ENCODE data around the gene TXNDC2. TPM values are rescaled to one million over a fixed set of nuclear protein-coding genes. Genes with fewer than 3 reads are reported as not detected.

The TXNDC2 gene
- total and polyA plus RNA-seq, 4 donors = under 0.01 to 0.09 TPM; not detected in 2

DNA sequence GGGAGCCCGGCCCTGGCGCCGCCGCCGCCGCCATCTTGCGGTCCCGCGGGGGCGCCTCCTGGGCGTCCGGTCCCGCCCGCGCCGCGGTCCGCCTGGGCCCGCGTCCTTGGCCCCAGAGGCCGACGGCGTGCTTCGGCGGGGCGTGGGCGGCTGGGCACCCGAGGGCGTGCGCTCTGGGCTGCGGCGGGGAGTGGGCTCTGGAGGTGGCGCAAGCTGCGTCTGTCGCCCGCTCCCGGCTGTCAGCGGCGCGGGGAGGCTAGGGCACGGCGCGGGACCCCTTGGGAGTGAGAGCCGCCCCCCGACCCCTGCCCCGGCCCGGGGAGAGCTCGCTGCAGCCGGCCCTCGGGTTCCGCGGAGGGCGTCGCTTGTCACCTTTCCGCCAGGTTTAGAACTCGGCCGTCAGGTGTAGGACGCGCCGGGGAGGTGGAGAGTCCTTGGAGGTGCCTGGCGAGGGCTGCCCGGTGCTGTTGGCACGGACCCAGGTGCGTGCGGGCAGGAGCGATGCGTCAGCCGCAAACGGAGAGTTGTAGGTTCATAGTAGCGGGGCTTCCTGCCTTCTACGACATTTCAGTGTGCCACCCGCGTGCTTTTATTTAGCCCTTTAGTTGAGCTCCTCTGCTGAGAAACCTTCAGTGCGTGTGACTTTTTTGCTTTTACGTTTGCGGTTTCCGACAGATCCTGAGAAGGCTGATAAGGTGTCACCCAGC lies 29.0 kb downstream of the TXNDC2 start:
- peak overlapping the region; percentile 85 to 99 (median 93) for H3K4me3 ChIP-seq (ENCODE audit: low read depth in 1 of 3, low read length in 3 of 3)
- no peaks in the 10 kb centered on the region for H3K36me3 ChIP-seq (ENCODE audit: control insufficient read depth in 4 of 4, insufficient read depth in 3 of 4, low read depth in 1 of 4, low read length in 3 of 4)
- peak; percentile 16 for TF ChIP-seq YY1 (IDR thresholded peaks at IDR 0.05)
- no peak for TF ChIP-seq TAF1 (conservative IDR thresholded peaks at IDR 0.05)
- peak overlapping the region; percentile 100 for H3K27ac ChIP-seq (ENCODE audit: low read depth in 1 of 2, low read length in 2 of 2)
- no peaks in the 10 kb centered on the region for H3K27me3 ChIP-seq (ENCODE audit: control insufficient read depth in 4 of 4, insufficient read depth in 4 of 4, low read length in 3 of 4)
- DNase-seq (ENCODE audit: low spot score) = peak; percentile 77
- peak overlapping the region; percentile 98 for H3K9ac ChIP-seq (ENCODE audit: low read depth in 1 of 2, low read length in 2 of 2)
- no peaks in the 10 kb centered on the region for H3K9me3 ChIP-seq (ENCODE audit: control insufficient read depth in 4 of 4, low read length in 3 of 4)
- H3K4me1 ChIP-seq (ENCODE audit: control insufficient read depth in 4 of 4, insufficient read depth in 4 of 4, low read length in 3 of 4) = peaks cover 5 to 41% (median 30%) of the 10 kb centered on the region in 4 donors
- WGBS = under 1% methylated on average over 77 of the region's 77 CpGs

DNA sequence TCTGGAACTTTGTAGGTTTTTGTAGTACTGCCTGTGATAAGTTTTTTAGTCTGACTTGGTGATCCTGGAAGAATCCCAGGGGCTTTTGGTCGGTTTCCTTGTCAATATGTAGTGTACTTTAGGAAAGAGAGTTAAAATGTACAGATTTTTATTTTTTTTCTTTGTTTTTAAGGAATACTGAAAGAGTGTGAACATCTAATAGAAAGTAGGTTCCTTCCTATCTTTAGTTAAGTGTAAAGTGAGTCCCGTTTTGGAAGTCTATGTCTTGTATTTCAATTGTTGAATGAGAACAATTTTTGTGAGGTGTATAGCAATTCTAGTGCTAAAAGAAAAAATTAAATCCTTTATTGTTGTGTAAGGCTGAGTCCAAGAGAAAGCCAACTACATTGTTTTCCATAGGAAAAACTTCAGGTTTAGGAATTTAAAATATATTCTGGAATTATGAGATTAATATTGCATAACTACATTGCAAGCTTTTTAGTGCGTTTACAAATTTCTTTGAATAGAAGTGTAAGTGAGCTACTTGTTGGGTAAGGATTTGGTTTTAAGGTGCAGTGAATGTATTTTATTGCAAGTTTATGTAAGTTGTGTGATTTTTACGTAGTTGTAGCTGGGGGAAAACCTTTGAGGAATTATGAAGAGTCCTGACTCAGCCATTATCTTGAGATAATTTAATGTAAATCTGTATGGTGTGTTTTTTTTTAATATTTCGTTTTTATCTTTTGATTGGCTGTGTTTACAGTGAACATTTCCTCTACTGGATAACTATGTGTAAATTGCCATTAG lies 29.7 kb downstream of the TXNDC2 start:
- WGBS = 11% methylated on average over 5 of the region's 5 CpGs
- TF ChIP-seq FOXA1 (IDR thresholded peaks at IDR 0.05) = no peak
- TF ChIP-seq, protein P1, sequence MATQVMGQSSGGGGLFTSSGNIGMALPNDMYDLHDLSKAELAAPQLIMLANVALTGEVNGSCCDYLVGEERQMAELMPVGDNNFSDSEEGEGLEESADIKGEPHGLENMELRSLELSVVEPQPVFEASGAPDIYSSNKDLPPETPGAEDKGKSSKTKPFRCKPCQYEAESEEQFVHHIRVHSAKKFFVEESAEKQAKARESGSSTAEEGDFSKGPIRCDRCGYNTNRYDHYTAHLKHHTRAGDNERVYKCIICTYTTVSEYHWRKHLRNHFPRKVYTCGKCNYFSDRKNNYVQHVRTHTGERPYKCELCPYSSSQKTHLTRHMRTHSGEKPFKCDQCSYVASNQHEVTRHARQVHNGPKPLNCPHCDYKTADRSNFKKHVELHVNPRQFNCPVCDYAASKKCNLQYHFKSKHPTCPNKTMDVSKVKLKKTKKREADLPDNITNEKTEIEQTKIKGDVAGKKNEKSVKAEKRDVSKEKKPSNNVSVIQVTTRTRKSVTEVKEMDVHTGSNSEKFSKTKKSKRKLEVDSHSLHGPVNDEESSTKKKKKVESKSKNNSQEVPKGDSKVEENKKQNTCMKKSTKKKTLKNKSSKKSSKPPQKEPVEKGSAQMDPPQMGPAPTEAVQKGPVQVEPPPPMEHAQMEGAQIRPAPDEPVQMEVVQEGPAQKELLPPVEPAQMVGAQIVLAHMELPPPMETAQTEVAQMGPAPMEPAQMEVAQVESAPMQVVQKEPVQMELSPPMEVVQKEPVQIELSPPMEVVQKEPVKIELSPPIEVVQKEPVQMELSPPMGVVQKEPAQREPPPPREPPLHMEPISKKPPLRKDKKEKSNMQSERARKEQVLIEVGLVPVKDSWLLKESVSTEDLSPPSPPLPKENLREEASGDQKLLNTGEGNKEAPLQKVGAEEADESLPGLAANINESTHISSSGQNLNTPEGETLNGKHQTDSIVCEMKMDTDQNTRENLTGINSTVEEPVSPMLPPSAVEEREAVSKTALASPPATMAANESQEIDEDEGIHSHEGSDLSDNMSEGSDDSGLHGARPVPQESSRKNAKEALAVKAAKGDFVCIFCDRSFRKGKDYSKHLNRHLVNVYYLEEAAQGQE (IDR thresholded peaks at IDR 0.05) = no peak
- TF ChIP-seq, protein P2, sequence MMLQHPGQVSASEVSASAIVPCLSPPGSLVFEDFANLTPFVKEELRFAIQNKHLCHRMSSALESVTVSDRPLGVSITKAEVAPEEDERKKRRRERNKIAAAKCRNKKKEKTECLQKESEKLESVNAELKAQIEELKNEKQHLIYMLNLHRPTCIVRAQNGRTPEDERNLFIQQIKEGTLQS (IDR thresholded peaks at IDR 0.05) = no peak
- TF ChIP-seq RXRA (IDR thresholded peaks at IDR 0.05) = no peak
- no peak for TF ChIP-seq FOXA2 (IDR thresholded peaks at IDR 0.05)
- TF ChIP-seq GABPA (IDR thresholded peaks at IDR 0.05 in 1 of 2, conservative IDR thresholded peaks at IDR 0.05 in 1 of 2) = no peak
- TF ChIP-seq RAD21 (IDR thresholded peaks at IDR 0.05) = no peak
- TF ChIP-seq TAF1 (conservative IDR thresholded peaks at IDR 0.05) = no peak
- TF ChIP-seq EGR1 (IDR thresholded peaks at IDR 0.05; ENCODE audit: low read depth in 2 of 2) = no peak
- TF ChIP-seq HNF4G (IDR thresholded peaks at IDR 0.05) = no peak
- no peak for TF ChIP-seq YY1 (IDR thresholded peaks at IDR 0.05)
- TF ChIP-seq, protein P3, sequence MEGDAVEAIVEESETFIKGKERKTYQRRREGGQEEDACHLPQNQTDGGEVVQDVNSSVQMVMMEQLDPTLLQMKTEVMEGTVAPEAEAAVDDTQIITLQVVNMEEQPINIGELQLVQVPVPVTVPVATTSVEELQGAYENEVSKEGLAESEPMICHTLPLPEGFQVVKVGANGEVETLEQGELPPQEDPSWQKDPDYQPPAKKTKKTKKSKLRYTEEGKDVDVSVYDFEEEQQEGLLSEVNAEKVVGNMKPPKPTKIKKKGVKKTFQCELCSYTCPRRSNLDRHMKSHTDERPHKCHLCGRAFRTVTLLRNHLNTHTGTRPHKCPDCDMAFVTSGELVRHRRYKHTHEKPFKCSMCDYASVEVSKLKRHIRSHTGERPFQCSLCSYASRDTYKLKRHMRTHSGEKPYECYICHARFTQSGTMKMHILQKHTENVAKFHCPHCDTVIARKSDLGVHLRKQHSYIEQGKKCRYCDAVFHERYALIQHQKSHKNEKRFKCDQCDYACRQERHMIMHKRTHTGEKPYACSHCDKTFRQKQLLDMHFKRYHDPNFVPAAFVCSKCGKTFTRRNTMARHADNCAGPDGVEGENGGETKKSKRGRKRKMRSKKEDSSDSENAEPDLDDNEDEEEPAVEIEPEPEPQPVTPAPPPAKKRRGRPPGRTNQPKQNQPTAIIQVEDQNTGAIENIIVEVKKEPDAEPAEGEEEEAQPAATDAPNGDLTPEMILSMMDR (IDR thresholded peaks at IDR 0.05; ENCODE audit: low read depth, low read length, missing input control) = no peak
- TF ChIP-seq JUND (IDR thresholded peaks at IDR 0.05) = no peak
- no peak for TF ChIP-seq NR2F2 (IDR thresholded peaks at IDR 0.05)
- TF ChIP-seq SP1 (IDR thresholded peaks at IDR 0.05) = no peak
- no peak for TF ChIP-seq HNF4A (conservative IDR thresholded peaks at IDR 0.05)
- TF ChIP-seq, protein P4, sequence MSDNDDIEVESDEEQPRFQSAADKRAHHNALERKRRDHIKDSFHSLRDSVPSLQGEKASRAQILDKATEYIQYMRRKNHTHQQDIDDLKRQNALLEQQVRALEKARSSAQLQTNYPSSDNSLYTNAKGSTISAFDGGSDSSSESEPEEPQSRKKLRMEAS (IDR thresholded peaks at IDR 0.05) = no peak
- TF ChIP-seq, protein P5, sequence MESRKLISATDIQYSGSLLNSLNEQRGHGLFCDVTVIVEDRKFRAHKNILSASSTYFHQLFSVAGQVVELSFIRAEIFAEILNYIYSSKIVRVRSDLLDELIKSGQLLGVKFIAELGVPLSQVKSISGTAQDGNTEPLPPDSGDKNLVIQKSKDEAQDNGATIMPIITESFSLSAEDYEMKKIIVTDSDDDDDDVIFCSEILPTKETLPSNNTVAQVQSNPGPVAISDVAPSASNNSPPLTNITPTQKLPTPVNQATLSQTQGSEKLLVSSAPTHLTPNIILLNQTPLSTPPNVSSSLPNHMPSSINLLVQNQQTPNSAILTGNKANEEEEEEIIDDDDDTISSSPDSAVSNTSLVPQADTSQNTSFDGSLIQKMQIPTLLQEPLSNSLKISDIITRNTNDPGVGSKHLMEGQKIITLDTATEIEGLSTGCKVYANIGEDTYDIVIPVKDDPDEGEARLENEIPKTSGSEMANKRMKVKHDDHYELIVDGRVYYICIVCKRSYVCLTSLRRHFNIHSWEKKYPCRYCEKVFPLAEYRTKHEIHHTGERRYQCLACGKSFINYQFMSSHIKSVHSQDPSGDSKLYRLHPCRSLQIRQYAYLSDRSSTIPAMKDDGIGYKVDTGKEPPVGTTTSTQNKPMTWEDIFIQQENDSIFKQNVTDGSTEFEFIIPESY (IDR thresholded peaks at IDR 0.05) = no peak
- no peak for DNase-seq (ENCODE audit: low spot score)
- H3K9ac ChIP-seq (ENCODE audit: low read depth in 1 of 2, low read length in 2 of 2) = peak overlapping the region; percentile 98
- no peaks in the 10 kb centered on the region for H3K27me3 ChIP-seq (ENCODE audit: control insufficient read depth in 4 of 4, insufficient read depth in 4 of 4, low read length in 3 of 4)
- no peaks in the 10 kb centered on the region for H3K9me3 ChIP-seq (ENCODE audit: control insufficient read depth in 4 of 4, low read length in 3 of 4)
- H3K4me3 ChIP-seq (ENCODE audit: low read depth in 1 of 3, low read length in 3 of 3) = peak overlapping the region; percentile 85 to 99 (median 93)
- H3K27ac ChIP-seq (ENCODE audit: low read depth in 1 of 2, low read length in 2 of 2) = peak overlapping the region; percentile 100
- H3K4me1 ChIP-seq (ENCODE audit: control insufficient read depth in 4 of 4, insufficient read depth in 4 of 4, low read length in 3 of 4) = peaks cover 6 to 42% (median 32%) of the 10 kb centered on the region in 4 donors
- no peaks in the 10 kb centered on the region for H3K36me3 ChIP-seq (ENCODE audit: control insufficient read depth in 4 of 4, insufficient read depth in 3 of 4, low read depth in 1 of 4, low read length in 3 of 4)

Measured in liver (tissue), 9 donors.